ENCODE results near the gene GFER.

DNA sequence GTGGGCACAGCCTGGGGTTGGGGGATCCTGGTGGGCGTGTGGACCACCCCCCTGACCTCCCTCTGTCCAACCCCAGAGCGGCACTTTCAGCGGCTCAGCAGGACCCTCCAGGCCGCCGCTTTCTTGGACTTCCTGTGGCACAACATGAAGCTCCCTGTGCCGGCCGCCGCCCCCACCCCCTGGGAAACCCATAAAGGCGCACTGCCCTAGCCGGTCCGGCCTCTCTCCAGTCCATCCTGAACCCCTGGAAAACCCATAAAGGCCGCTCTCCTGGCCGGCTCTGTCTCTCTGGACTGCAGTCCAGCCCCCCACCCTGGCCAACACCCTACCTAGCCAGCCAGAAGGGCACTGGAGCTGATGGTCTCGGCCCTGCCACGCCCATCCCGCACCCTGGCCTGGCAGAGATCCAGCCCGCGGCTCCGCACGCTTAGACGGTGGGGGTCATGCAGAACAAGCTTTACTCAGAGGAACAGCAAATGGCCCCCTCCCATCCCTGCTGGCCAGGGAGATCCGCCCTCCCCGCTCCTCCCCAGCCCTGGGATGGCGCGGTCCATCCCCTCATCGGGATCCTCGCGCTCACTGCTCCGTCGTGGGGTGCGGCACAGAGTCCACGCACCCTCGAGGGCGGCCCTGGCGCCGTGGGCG, 5.4 kb upstream of the GFER start:
- TF ChIP-seq EZH2 (IDR thresholded peaks at IDR 0.05; ENCODE audit: insufficient read depth, poor library complexity, severe bottlenecking) (no peak), EZH2phosphoT487 (IDR thresholded peaks at IDR 0.05; ENCODE audit: insufficient read depth, low read depth) (no peak)
